LNCaP clone FGC (cell line): Measurements from ENCODE around the gene RPAP2.
A peak's percentile ranks its signal among the peaks of the same experiment; 100 is the strongest.

Experiments
- DNase-seq: peaks from one replicate; pipeline ENCODE4 v3.0.0-alpha.2; 2011; ENCODE audit warnings: low read depth
- H3K4me3 ChIP-seq: 2 replicates; pipeline ENCODE4 v1.5.1; 2011; ENCODE audit warnings: mild to moderate bottlenecking, low read depth, low read length, control low read depth
- TF ChIP-seq, protein P1 (sequence below): IDR thresholded peaks from 2 replicates; pipeline ENCODE4 v1.5.1; 2012; ENCODE audit warnings: mild to moderate bottlenecking; ENCODE audit not compliant: control insufficient read depth, insufficient read depth; ENCODE audit errors: extremely low read depth

The RPAP2 gene

DNA sequence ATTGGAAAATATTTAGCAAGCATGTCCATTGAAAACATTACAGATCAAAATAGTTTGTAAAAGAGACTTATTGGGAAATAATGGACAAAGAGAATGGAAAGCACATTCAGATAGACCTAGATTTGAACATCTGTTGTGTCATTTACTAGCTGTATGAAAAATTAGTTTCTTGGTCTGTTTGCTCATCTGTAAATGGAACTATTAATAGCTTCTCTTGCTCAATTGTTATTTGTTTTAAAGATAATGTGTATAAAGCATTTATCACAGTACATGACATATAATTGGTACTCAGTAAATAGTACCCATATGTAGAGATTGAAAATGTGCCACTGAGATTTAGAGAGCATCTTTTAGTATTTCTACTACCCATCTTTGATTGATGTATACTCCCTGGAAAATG lies 25.9 kb downstream of the RPAP2 start:
- TF ChIP-seq, protein P1, sequence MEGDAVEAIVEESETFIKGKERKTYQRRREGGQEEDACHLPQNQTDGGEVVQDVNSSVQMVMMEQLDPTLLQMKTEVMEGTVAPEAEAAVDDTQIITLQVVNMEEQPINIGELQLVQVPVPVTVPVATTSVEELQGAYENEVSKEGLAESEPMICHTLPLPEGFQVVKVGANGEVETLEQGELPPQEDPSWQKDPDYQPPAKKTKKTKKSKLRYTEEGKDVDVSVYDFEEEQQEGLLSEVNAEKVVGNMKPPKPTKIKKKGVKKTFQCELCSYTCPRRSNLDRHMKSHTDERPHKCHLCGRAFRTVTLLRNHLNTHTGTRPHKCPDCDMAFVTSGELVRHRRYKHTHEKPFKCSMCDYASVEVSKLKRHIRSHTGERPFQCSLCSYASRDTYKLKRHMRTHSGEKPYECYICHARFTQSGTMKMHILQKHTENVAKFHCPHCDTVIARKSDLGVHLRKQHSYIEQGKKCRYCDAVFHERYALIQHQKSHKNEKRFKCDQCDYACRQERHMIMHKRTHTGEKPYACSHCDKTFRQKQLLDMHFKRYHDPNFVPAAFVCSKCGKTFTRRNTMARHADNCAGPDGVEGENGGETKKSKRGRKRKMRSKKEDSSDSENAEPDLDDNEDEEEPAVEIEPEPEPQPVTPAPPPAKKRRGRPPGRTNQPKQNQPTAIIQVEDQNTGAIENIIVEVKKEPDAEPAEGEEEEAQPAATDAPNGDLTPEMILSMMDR = no peak
- H3K4me3 ChIP-seq = no peak overlapping the region
- DNase-seq = peak; percentile 31

GRCh38 chr1:92326681-92327080 lies 27.8 kb downstream of the RPAP2 start:
- no peak for DNase-seq
- TF ChIP-seq, protein P1 = no peak
- no peak overlapping the region for H3K4me3 ChIP-seq

- DNase-seq = no peak
- TF ChIP-seq, protein P1 = no peak
- H3K4me3 ChIP-seq = no peak overlapping the region
Observed at GRCh38 chr1:92327794-92328193, 28.9 kb downstream of the RPAP2 start.

DNA sequence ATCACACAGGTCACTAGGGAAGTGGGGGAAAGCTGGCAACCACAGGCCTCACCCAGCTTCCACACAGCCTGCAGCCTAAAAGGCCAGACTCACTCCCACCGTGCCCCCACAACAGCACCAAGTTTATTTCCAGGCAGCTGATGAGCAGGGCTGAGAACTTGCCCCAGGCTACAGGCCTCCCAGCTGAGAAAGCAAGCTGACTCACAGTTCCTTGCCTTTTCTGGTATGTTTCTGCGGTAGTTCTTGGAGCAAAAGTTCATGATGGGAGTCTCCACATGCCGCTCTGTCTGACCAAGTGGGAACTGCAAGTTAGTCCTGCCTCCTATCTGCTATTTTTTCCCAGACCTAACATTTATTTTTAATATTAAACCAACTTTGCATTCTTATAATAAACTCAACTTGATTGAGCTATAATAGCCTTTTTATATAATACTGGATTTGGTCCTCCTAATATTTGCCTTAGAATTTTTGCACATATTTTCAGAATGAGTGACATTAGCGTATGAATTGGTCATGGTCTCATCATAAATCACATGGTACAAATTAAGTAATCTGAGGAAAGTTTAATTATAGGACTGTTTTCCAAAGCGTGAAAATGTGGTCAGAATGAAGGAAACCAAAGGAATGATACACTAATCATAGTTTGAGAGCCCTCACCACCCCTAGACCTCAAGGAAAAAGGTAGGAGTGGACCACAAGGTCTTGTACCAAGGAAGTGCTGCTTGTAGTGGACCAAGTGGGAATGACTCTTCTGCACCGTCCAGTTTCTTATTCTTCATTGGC lies 30.7 kb downstream of the RPAP2 start:
- TF ChIP-seq, protein P1 = no peak
- no peak for DNase-seq
- H3K4me3 ChIP-seq = no peak overlapping the region

DNA sequence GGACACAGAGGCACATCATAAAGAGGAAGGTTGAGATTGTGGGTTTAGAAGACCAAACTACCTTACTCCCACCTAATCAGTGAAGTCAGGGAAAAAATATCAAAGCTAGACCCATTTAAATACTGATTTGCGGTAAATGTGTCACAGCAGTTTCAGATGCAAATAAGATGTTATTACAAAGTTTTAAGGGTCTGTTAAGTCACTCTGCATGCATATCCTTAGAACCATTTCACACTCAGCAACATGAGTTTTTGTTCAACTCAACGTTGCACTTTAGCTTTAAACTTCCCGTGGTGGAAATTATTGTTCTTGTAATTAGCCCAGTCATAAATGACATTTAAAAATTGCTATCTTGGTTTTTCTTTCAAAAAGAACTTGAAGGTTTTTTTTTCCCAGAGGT lies 34.8 kb downstream of the RPAP2 start:
- H3K4me3 ChIP-seq = no peak overlapping the region
- TF ChIP-seq, protein P1 = no peak
- DNase-seq = no peak

- TF ChIP-seq, protein P1 = no peak
- DNase-seq = no peak
- no peak overlapping the region for H3K4me3 ChIP-seq
Observed at GRCh38 chr1:92340154-92340553, 41.3 kb downstream of the RPAP2 start.

GRCh38 chr1:92342401-92342800 lies 43.5 kb downstream of the RPAP2 start:
- no peak for DNase-seq
- H3K4me3 ChIP-seq = no peak overlapping the region
- TF ChIP-seq, protein P1 = no peak
